SJCRH30 (cell line): ENCODE measurements around the gene CACNA1H. TPM values are rescaled to one million over a fixed set of nuclear protein-coding genes. Genes with fewer than 3 reads are reported as not detected.

Experiments
- DNase-seq, 2 experiments: peaks; one replicate each; pipeline ENCODE4 v3.0.0-alpha.2; 2015 to 2020
- H3K27ac ChIP-seq: fragments of 250-450 bp; sonication (Bioruptor Pico); 2 replicates; pipeline ENCODE4 v1.5.1; 2020; ENCODE audit warnings: mild to moderate bottlenecking, moderate library complexity
- H3K27me3 ChIP-seq: fragments of 250-450 bp; sonication (Bioruptor Pico); 2 replicates; pipeline ENCODE4 v1.5.1; 2020; ENCODE audit warnings: mild to moderate bottlenecking, moderate library complexity
- H3K36me3 ChIP-seq: fragments of 250-450 bp; sonication (Bioruptor Pico); 2 replicates; pipeline ENCODE4 v1.5.1; 2020; ENCODE audit warnings: mild to moderate bottlenecking, moderate library complexity
- H3K4me1 ChIP-seq: fragments of 250-450 bp; sonication (Bioruptor Pico); 2 replicates; pipeline ENCODE4 v1.5.1; 2020; ENCODE audit warnings: mild to moderate bottlenecking, moderate library complexity
- H3K4me3 ChIP-seq: fragments of 250-450 bp; sonication (Bioruptor Pico); 2 replicates; pipeline ENCODE4 v1.5.1; 2020; ENCODE audit warnings: mild to moderate bottlenecking, moderate library complexity
- H3K9me3 ChIP-seq: fragments of 250-450 bp; sonication (Bioruptor Pico); replicated peaks from 2 replicates; pipeline ENCODE4 v1.5.1; 2020; ENCODE audit warnings: mild to moderate bottlenecking, moderate library complexity
- total RNA-seq: library from RNA; depleted of rRNA; stranded (reverse); fragments of >200 nt; shearing (Covaris generic); gene quantifications from 2 replicates; pipeline ENCODE4 v1.2.3, GENCODE V29; 2014

The CACNA1H gene
- total RNA-seq, 1 experiment from 2014 or later = 1.7 TPM

- Histone ChIP-seq H3K36me3 (no peaks in the 10 kb centered on the region), H3K4me3 (no peak overlapping the region), H3K4me1 (peaks cover 22% of the 10 kb centered on the region), H3K27me3 (peaks cover 33% of the 10 kb centered on the region), H3K27ac (no peak overlapping the region), H3K9me3 (no peaks in the 10 kb centered on the region)
- DNase-seq = no peak
These were observed 35.0 kb upstream of the CACNA1H start for GRCh38 chr16:1117926-1118325.

GRCh38 chr16:1119129-1119528 lies 33.8 kb upstream of the CACNA1H start:
- Histone ChIP-seq H3K27ac (no peak overlapping the region), H3K9me3 (no peaks in the 10 kb centered on the region), H3K4me1 (peaks cover 22% of the 10 kb centered on the region), H3K4me3 (no peak overlapping the region), H3K27me3 (peaks cover 40% of the 10 kb centered on the region), H3K36me3 (no peaks in the 10 kb centered on the region)
- no peak for DNase-seq

- Histone ChIP-seq H3K9me3 (no peaks in the 10 kb centered on the region), H3K27ac (no peak overlapping the region), H3K36me3 (no peaks in the 10 kb centered on the region), H3K4me3 (no peak overlapping the region), H3K4me1 (peaks cover 22% of the 10 kb centered on the region), H3K27me3 (peaks cover 41% of the 10 kb centered on the region)
- peak; percentile 83 to 91 for DNase-seq
These were observed 32.9 kb upstream of the CACNA1H start for GRCh38 chr16:1119766-1120576.

- DNase-seq = no peak
- Histone ChIP-seq H3K27me3 (peaks cover 46% of the 10 kb centered on the region), H3K4me3 (no peak overlapping the region), H3K4me1 (peaks cover 22% of the 10 kb centered on the region), H3K27ac (no peak overlapping the region), H3K36me3 (no peaks in the 10 kb centered on the region), H3K9me3 (no peaks in the 10 kb centered on the region)
These were observed 32.3 kb upstream of the CACNA1H start for GRCh38 chr16:1120577-1120941.

- no peak overlapping the region for H3K27ac ChIP-seq
- H3K36me3 ChIP-seq = no peaks in the 10 kb centered on the region
- peaks cover 51% of the 10 kb centered on the region for H3K27me3 ChIP-seq
- no peak overlapping the region for H3K4me3 ChIP-seq
- no peak for DNase-seq
- H3K9me3 ChIP-seq = no peaks in the 10 kb centered on the region
- peaks cover 22% of the 10 kb centered on the region for H3K4me1 ChIP-seq
These were observed 31.9 kb upstream of the CACNA1H start for GRCh38 chr16:1121009-1121408.

GRCh38 chr16:1121601-1122397 lies 31.1 kb upstream of the CACNA1H start:
- no peak overlapping the region for H3K27ac ChIP-seq
- no peak overlapping the region for H3K4me3 ChIP-seq
- H3K27me3 ChIP-seq = peaks cover 49% of the 10 kb centered on the region
- DNase-seq = no peak
- H3K4me1 ChIP-seq = peaks cover 22% of the 10 kb centered on the region
- H3K36me3 ChIP-seq = no peaks in the 10 kb centered on the region
- H3K9me3 ChIP-seq = no peaks in the 10 kb centered on the region

GRCh38 chr16:1122398-1122765 lies 30.5 kb upstream of the CACNA1H start:
- Histone ChIP-seq H3K36me3 (no peaks in the 10 kb centered on the region), H3K27me3 (peaks cover 47% of the 10 kb centered on the region), H3K4me1 (peaks cover 22% of the 10 kb centered on the region), H3K4me3 (no peak overlapping the region), H3K27ac (no peak overlapping the region), H3K9me3 (no peaks in the 10 kb centered on the region)
- DNase-seq = no peak

- Histone ChIP-seq H3K9me3 (no peaks in the 10 kb centered on the region), H3K4me1 (peaks cover 21% of the 10 kb centered on the region), H3K27ac (no peak overlapping the region), H3K36me3 (no peaks in the 10 kb centered on the region), H3K4me3 (no peak overlapping the region), H3K27me3 (peaks cover 42% of the 10 kb centered on the region)
- DNase-seq = no peak
These were observed 29.2 kb upstream of the CACNA1H start for GRCh38 chr16:1123525-1124230.

- DNase-seq = no peak
- H3K36me3 ChIP-seq = no peaks in the 10 kb centered on the region
- no peak overlapping the region for H3K4me3 ChIP-seq
- H3K4me1 ChIP-seq = peaks cover 15% of the 10 kb centered on the region
- H3K27ac ChIP-seq = no peak overlapping the region
- H3K9me3 ChIP-seq = no peaks in the 10 kb centered on the region
- peaks cover 42% of the 10 kb centered on the region for H3K27me3 ChIP-seq
These were observed 28.6 kb upstream of the CACNA1H start for GRCh38 chr16:1124291-1124690.

- peaks cover 42% of the 10 kb centered on the region for H3K27me3 ChIP-seq
These were observed 28.1 kb upstream of the CACNA1H start for GRCh38 chr16:1124795-1125194.

GRCh38 chr16:1125471-1125870 lies 27.4 kb upstream of the CACNA1H start:
- no peak overlapping the region for H3K27ac ChIP-seq
- H3K36me3 ChIP-seq = no peaks in the 10 kb centered on the region
- peaks cover 42% of the 10 kb centered on the region for H3K27me3 ChIP-seq
- H3K9me3 ChIP-seq = no peaks in the 10 kb centered on the region
- peaks cover 5% of the 10 kb centered on the region; the same call in 1 of the 2 replicates for H3K4me1 ChIP-seq
- no peak overlapping the region for H3K4me3 ChIP-seq
- DNase-seq = peak; percentile 50 to 64

More at GRCh38 chr16:1124795-1125194, 28.1 kb upstream of the CACNA1H start:
- Histone ChIP-seq H3K4me3 (no peak overlapping the region), H3K27ac (no peak overlapping the region), H3K4me1 (peaks cover 10% of the 10 kb centered on the region), H3K36me3 (no peaks in the 10 kb centered on the region), H3K9me3 (no peaks in the 10 kb centered on the region)
- no peak for DNase-seq

- Histone ChIP-seq H3K27me3 (peaks cover 39% of the 10 kb centered on the region), H3K9me3 (no peaks in the 10 kb centered on the region), H3K36me3 (no peaks in the 10 kb centered on the region), H3K27ac (no peak overlapping the region), H3K4me3 (no peak overlapping the region), H3K4me1 (no peaks in the 10 kb centered on the region; the same call in 1 of the 2 replicates)
- no peak for DNase-seq
These were observed 26.9 kb upstream of the CACNA1H start for GRCh38 chr16:1126044-1126443.

GRCh38 chr16:1126586-1126985 lies 26.3 kb upstream of the CACNA1H start:
- DNase-seq = no peak
- Histone ChIP-seq H3K9me3 (no peaks in the 10 kb centered on the region), H3K27me3 (peaks cover 37% of the 10 kb centered on the region), H3K27ac (no peak overlapping the region), H3K36me3 (no peaks in the 10 kb centered on the region), H3K4me3 (no peak overlapping the region), H3K4me1 (no peaks in the 10 kb centered on the region; the same call in 1 of the 2 replicates)

GRCh38 chr16:1127101-1127500 lies 25.8 kb upstream of the CACNA1H start:
- no peaks in the 10 kb centered on the region for H3K9me3 ChIP-seq
- H3K27me3 ChIP-seq = peaks cover 33% of the 10 kb centered on the region
- no peak overlapping the region for H3K4me3 ChIP-seq
- H3K27ac ChIP-seq = no peak overlapping the region
- no peak for DNase-seq
- no peaks in the 10 kb centered on the region; the same call in 1 of the 2 replicates for H3K4me1 ChIP-seq
- H3K36me3 ChIP-seq = no peaks in the 10 kb centered on the region
